Smooth muscle cell (in vitro differentiated cells): ENCODE results near the gene MRPL36. TPM values are rescaled to one million over a fixed set of nuclear protein-coding genes. Genes with fewer than 3 reads are reported as not detected.

ENCODE experiments used
- DNase-seq: peaks from one replicate; lab custom pipeline; 2025; ENCODE audit not compliant: unreplicated experiment; lab: John Stamatoyannopoulos, UW
- H2AFZ ChIP-seq: fragments of 200-600 bp; sonication (generic); 2 replicates; pipeline ENCODE4 v1.6.0; 2016; ENCODE audit warnings: antibody characterized with exemption, low read depth, mild to moderate bottlenecking
- H3F3A ChIP-seq: fragments of 200-600 bp; sonication (generic); 2 replicates; pipeline ENCODE4 v1.6.0; 2017; ENCODE audit warnings: antibody characterized with exemption, low read depth
- H3K27ac ChIP-seq: fragments of 200-600 bp; sonication (generic); 2 replicates; pipeline ENCODE4 v1.5.1; 2016; ENCODE audit warnings: low read depth, mild to moderate bottlenecking
- H3K27me3 ChIP-seq: fragments of 200-600 bp; sonication (generic); 2 replicates; pipeline ENCODE4 v1.6.1; 2016; ENCODE audit warnings: low read depth, mild to moderate bottlenecking
- H3K36me3 ChIP-seq: fragments of 200-600 bp; sonication (generic); 2 replicates; pipeline ENCODE4 v1.5.1; 2016; ENCODE audit warnings: low read depth
- H3K4me1 ChIP-seq: fragments of 200-600 bp; sonication (generic); 2 replicates; pipeline ENCODE4 v1.5.1; 2016; ENCODE audit warnings: low read depth
- H3K4me2 ChIP-seq: fragments of 200-600 bp; sonication (generic); 2 replicates; pipeline ENCODE4 v1.6.0; 2016; ENCODE audit warnings: mild to moderate bottlenecking
- H3K4me3 ChIP-seq: fragments of 200-600 bp; sonication (generic); 2 replicates; pipeline ENCODE4 v1.5.1; 2016; ENCODE audit warnings: mild to moderate bottlenecking
- H3K79me2 ChIP-seq: fragments of 200-600 bp; sonication (generic); 2 replicates; pipeline ENCODE4 v1.6.0; 2016; ENCODE audit warnings: low read depth, mild to moderate bottlenecking
- H3K9ac ChIP-seq: fragments of 200-600 bp; sonication (generic); 2 replicates; pipeline ENCODE4 v1.6.0; 2016; ENCODE audit warnings: low read depth
- H3K9me3 ChIP-seq: fragments of 200-600 bp; sonication (generic); replicated peaks from 2 replicates; pipeline ENCODE4 v1.5.1; 2016; ENCODE audit warnings: low read depth
- H4K20me1 ChIP-seq: fragments of 200-600 bp; sonication (generic); 2 replicates; pipeline ENCODE4 v1.6.0; 2016; ENCODE audit warnings: low read depth
- CTCF ChIP-seq: fragments of 200-600 bp; sonication (generic); IDR thresholded peaks from 2 replicates; pipeline ENCODE4 v1.5.1; 2017; ENCODE audit warnings: borderline replicate concordance, mild to moderate bottlenecking, antibody characterized with exemption; ENCODE audit not compliant: insufficient read depth, poor library complexity, severe bottlenecking
- WGBS: methylation state at CpG from one replicate; pipeline ENCODE4 v1.1.7; 2016; ENCODE audit warnings: low lambda C conversion rate; 5-methylcytosine and 5-hydroxymethylcytosine counted together
- polyA plus RNA-seq: library from polyadenylated mRNA; unstranded; fragments of >200 nt; fragmentation: Nextera tagmentation; extraction: Ambion mirVana; gene quantifications from 2 replicates; pipeline ENCODE4 v1.2.1, GENCODE V29; 2016
- total RNA-seq: library from RNA; depleted of rRNA; stranded (reverse); fragments of >200 nt; gene quantifications from 2 replicates; pipeline ENCODE4 v1.2.3, GENCODE V29; 2014

MRPL36 gene
- total and polyA plus RNA-seq, 2 experiments from 2014 or later, result 42.9 to 110 TPM

- Histone ChIP-seq H3K27me3 (peaks cover 5% of the 10 kb centered on the region), H3K4me2 (no peak overlapping the region), H3K79me2 (no peaks in the 10 kb centered on the region), H3K9ac (no peak overlapping the region), H4K20me1 (no peaks in the 10 kb centered on the region), H3F3A (no peaks in the 10 kb centered on the region), H3K36me3 (no peaks in the 10 kb centered on the region), H3K4me3 (no peak overlapping the region), H3K27ac (no peak overlapping the region), H2AFZ (no peak overlapping the region), H3K4me1 (peaks cover 2% of the 10 kb centered on the region), H3K9me3 (no peaks in the 10 kb centered on the region)
- WGBS, result 75% methylated on average over 21 of the region's 21 CpGs
- DNase-seq, result no peak
- TF ChIP-seq CTCF, result no peak
Measured at GRCh38 chr5:1834721-1835429, 35.2 kb upstream of the MRPL36 start.

GRCh38 chr5:1834022-1834551 lies 34.5 kb upstream of the MRPL36 start:
- H3K4me2 ChIP-seq, result no peak overlapping the region
- no peak overlapping the region for H3K9ac ChIP-seq
- H3K4me3 ChIP-seq, result no peak overlapping the region
- H3K9me3 ChIP-seq, result no peaks in the 10 kb centered on the region
- 85% methylated on average over 22 of the region's 22 CpGs for WGBS
- H3K36me3 ChIP-seq, result no peaks in the 10 kb centered on the region
- peaks cover 2% of the 10 kb centered on the region for H3K4me1 ChIP-seq
- no peak for DNase-seq
- no peaks in the 10 kb centered on the region for H3F3A ChIP-seq
- H2AFZ ChIP-seq, result no peak overlapping the region
- H4K20me1 ChIP-seq, result no peaks in the 10 kb centered on the region
- no peaks in the 10 kb centered on the region for H3K79me2 ChIP-seq
- peaks cover 5% of the 10 kb centered on the region for H3K27me3 ChIP-seq
- no peak for TF ChIP-seq CTCF
- H3K27ac ChIP-seq, result no peak overlapping the region

GRCh38 chr5:1833264-1834021 lies 33.8 kb upstream of the MRPL36 start:
- Histone ChIP-seq H3K9me3 (no peaks in the 10 kb centered on the region), H3K27ac (no peak overlapping the region), H3K36me3 (no peaks in the 10 kb centered on the region), H2AFZ (no peak overlapping the region), H3K79me2 (no peaks in the 10 kb centered on the region), H3K4me1 (peaks cover 2% of the 10 kb centered on the region), H3K27me3 (peaks cover 5% of the 10 kb centered on the region), H3K9ac (no peak overlapping the region), H3K4me2 (no peak overlapping the region), H4K20me1 (no peaks in the 10 kb centered on the region), H3F3A (no peaks in the 10 kb centered on the region), H3K4me3 (no peak overlapping the region)
- TF ChIP-seq CTCF, result no peak
- 91% methylated on average over 16 of the region's 16 CpGs for WGBS
- no peak for DNase-seq
